Measurements from ENCODE around the gene CINP.

- no peak for TF ChIP-seq CTCF (conservative IDR thresholded peaks at IDR 0.05)
- TF ChIP-seq EZH2 (IDR thresholded peaks at IDR 0.05; ENCODE audit: low read depth) = no peak
Measured at GRCh38 chr14:102378830-102379229, 16.1 kb upstream of the CINP start.

Data from PC-9 (cell line).